Lower lobe of right lung (tissue), 2 donors: ENCODE results near the gene GUCY2D. TPM values are rescaled to one million over a fixed set of nuclear protein-coding genes. Genes with fewer than 3 reads are reported as not detected.
A peak's percentile ranks its signal among the peaks of the same experiment; 100 is the strongest.
"Not testable (repeated sequence)": the region's sequence is repeated elsewhere in the genome, so short reads cannot be mapped to it uniquely, and the experiment has no call there.

Source experiments
- ATAC-seq, 2 donors: fragments of 200-7000 bp; cut with Tn5 transposase; one replicate each; pipeline ENCODE4 v1.9.1; 2020 to 2022; ENCODE audit warnings: mild to moderate bottlenecking in 2 of 2, moderate library complexity in 2 of 2
- DNase-seq: peaks from one replicate; pipeline ENCODE4 v3.0.0-alpha.2; 2020
- H3K27ac ChIP-seq: fragments of 200-600 bp; one replicate; pipeline ENCODE4 v1.8.0; 2022
- H3K27me3 ChIP-seq: fragments of 200-600 bp; one replicate; pipeline ENCODE4 v1.8.0; 2022; ENCODE audit warnings: low read depth
- H3K36me3 ChIP-seq: fragments of 200-600 bp; one replicate; pipeline ENCODE4 v1.8.0; 2022; ENCODE audit warnings: mild to moderate bottlenecking
- H3K4me1 ChIP-seq: fragments of 200-600 bp; one replicate; pipeline ENCODE4 v1.8.0; 2022
- H3K4me3 ChIP-seq: fragments of 200-600 bp; one replicate; pipeline ENCODE4 v1.8.0; 2022; ENCODE audit warnings: mild to moderate bottlenecking
- H3K9me3 ChIP-seq: fragments of 200-600 bp; one replicate; pipeline ENCODE4 v1.8.0; 2022
- intact Hi-C: fragments of 100-400 bp; cut with DNase I; formaldehyde crosslinking; loops from one replicate; pipeline ENCODE4 v1.11.0; 2022
- long read RNA-seq: library from polyadenylated mRNA; unstranded; transcript quantifications from one replicate; pipeline ENCODE4 v2.0.0, GENCODE V29; 2021
- total RNA-seq: library from RNA; stranded (reverse); fragmentation: NEBNext Ultra II Directional; extraction: Animal tissue kit (Norgen Biotek cat#: 25700); gene quantifications from one replicate; pipeline ENCODE4 v1.2.1, GENCODE V29; 2021
- TF ChIP-seq, protein P1 (sequence below): fragments of 200-600 bp; IDR thresholded peaks from one replicate; pipeline ENCODE4 v1.8.0; 2022; ENCODE audit warnings: antibody characterized with exemption, mild to moderate bottlenecking
- donor health status: DM: no; HTN: yes; CAD: no; lungs with severe emphysema.

Gene GUCY2D
- total RNA-seq: 3.1 TPM
- long read RNA-seq, partial matches to known transcripts: 0 of 2 reads
- long read RNA-seq, other reads (novel, unspliced or antisense): 2 of 2 reads

DNA sequence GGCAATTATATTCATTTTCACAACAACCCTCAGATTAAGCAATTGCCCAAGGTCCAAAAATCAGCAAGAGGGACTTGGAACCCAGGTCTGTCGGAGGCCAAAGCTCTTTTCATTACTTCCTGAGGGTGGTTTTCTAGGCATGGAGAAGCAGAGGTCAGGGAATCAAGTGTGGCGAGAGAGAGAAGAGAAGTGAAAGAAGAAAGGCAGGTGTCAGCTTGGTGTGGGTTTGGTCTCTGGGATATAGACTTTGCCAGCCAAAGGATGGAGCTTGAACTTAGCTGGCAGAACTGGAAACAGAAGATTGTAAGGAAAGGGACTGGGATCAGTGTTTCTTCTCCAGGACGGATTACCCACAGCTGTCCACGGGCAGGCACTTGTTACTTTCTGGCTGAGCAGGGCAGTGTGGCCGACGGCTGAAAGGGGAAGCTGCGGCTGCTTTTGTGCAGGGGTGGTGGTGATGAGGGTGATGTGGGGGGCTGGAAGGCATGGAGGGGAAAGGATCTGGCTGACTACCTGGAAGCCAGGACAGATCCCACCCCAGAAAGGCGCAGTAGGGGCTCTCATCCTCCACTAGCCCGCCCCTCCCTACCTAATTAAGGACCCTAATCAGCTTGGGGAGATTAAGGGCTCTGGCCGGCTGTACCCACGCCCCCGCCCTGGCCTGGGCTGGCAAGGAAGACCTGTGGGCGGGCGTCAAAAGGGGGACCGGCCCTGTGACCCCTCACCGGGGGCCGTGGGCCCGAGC is at the start of gene GUCY2D:
GUCY2D (plus strand) TSS at position 640 of the 745 bp plus-strand sequence. CDS start 433 bp downstream, outside the sequence.
- Histone ChIP-seq H3K9me3 (no peaks in the 10 kb centered on the region), H3K27ac (no peak within 1 kb of the TSS), H3K36me3 (no peaks in the 10 kb centered on the region), H3K27me3 (peaks cover 50% of the 10 kb centered on the region), H3K4me1 (peaks cover 18% of the 10 kb centered on the region), H3K4me3 (peak within 1 kb of the TSS; percentile 26)
- ATAC-seq (peak; percentile 42 to 47), DNase-seq (no peak)
- intact Hi-C loops: no loop called here
- TF ChIP-seq, protein P1, sequence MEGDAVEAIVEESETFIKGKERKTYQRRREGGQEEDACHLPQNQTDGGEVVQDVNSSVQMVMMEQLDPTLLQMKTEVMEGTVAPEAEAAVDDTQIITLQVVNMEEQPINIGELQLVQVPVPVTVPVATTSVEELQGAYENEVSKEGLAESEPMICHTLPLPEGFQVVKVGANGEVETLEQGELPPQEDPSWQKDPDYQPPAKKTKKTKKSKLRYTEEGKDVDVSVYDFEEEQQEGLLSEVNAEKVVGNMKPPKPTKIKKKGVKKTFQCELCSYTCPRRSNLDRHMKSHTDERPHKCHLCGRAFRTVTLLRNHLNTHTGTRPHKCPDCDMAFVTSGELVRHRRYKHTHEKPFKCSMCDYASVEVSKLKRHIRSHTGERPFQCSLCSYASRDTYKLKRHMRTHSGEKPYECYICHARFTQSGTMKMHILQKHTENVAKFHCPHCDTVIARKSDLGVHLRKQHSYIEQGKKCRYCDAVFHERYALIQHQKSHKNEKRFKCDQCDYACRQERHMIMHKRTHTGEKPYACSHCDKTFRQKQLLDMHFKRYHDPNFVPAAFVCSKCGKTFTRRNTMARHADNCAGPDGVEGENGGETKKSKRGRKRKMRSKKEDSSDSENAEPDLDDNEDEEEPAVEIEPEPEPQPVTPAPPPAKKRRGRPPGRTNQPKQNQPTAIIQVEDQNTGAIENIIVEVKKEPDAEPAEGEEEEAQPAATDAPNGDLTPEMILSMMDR: no peak

DNA sequence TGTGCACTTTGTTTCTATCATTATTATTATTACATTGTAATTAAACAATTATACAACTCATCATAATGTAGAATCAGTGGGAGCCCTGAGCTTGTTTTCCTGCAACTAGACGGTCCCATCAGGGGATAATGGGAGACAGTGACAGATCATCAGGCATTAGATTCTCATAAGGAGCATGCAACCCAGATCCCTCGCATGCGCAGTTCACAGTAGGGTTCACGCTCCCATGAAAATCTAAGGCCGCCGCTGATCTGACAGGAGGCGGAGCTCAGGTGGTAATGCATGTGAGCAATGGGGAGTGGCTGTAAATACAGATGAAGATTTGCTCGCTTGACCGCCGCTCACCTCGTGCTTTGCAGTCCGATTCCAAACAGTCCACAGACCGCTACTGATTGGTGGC is 49.1 kb upstream of the GUCY2D start:
- H3K9me3 ChIP-seq, H3K27ac ChIP-seq, ATAC-seq, DNase-seq, H3K27me3 ChIP-seq, H3K4me1 ChIP-seq, intact Hi-C loops: not testable (repeated sequence)
- Histone ChIP-seq H3K4me3 (peak overlapping the region; percentile 40), H3K36me3 (peaks cover 18% of the 10 kb centered on the region)

DNA sequence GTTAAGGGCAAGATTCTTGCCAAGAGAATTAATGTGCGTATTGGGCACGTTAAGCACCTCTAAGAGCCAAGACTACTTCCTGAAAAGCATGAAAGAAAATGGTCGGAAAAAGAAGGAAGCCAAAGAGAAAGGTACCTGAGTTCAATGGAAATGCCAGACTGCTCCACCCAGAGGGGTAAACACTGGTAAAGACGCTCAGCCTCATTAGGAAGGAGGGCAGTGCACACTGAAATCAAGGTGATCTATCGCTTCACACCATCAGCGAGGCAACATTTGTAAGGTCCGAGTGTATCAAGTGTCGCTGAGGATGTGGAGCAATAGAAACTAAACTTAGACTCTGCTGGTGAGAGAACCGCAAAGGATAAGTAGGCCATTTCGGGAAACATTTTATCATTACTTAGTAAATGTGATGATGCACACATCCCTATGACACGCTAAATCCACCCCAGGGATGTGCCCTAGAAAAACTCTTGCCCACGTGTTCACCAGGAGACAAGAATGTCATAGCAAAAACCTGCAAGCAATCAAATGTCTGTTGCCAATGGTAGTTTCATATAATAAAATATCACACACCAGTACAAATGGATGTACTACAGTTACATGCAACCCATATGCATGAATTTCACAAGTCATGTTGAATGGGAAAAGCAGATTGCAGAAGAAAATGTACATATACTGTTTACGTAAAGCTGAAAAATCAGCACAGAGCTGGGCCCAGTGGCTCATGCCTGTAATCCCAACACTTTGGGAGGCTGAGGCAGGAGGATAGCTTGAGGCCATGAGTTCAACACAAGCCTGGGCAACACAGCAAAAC is 46.8 kb upstream of the GUCY2D start:
- H3K4me1 ChIP-seq: no peaks in the 10 kb centered on the region
- H3K27me3 ChIP-seq: no peaks in the 10 kb centered on the region
- H3K4me3 ChIP-seq: no peak overlapping the region
- peak overlapping the region; percentile 47 for H3K27ac ChIP-seq
- no peaks in the 10 kb centered on the region for H3K36me3 ChIP-seq
- intact Hi-C loops: no loop called here
- no peaks in the 10 kb centered on the region for H3K9me3 ChIP-seq
- TF ChIP-seq, protein P1: no peak
- ATAC-seq (peak; percentile 4 to 58), DNase-seq (no peak)

DNA sequence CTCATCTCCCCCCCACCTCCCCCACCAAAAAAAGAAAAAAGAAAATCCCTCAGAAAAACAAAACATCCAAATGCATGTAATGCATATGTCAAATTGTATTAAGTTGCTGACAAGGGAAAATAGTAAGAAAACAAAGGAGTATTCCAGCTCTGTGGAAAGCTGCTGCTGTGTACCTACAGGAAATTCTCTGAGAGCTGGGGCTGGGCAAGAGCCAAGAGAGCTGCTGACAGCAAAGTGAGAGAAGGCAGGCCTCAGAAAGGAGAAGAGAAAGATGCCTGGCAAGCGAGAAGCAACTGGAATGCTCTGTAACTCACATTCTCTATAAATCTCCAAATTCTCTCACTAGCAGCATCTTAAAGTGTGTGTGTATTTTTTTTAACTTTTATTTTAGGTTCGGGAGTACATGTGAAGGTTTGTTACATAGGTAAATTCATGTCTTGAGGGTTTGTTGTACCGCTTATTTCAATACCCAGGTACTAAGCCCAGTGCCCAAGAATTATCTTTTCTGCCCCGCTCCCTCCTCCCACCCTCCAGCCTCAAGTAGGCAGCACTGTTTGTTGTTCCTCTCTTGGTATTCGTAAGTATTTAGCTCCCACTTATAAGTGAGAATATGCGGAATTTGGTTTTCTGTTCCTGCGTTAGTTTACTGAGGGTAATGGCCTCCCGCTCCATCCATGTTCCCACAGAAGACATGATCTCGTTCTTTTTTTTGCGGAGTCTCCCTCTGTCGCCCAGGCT is 46.0 kb upstream of the GUCY2D start:
- DNase-seq (peak; percentile 67), ATAC-seq (peak; percentile 80 to 86)
- Histone ChIP-seq H3K27ac (peak overlapping the region; percentile 47), H3K4me1 (no peaks in the 10 kb centered on the region), H3K9me3 (no peaks in the 10 kb centered on the region), H3K27me3 (no peaks in the 10 kb centered on the region), H3K4me3 (no peak overlapping the region), H3K36me3 (no peaks in the 10 kb centered on the region)
- TF ChIP-seq, protein P1: no peak
- intact Hi-C loops: no loop called here

DNA sequence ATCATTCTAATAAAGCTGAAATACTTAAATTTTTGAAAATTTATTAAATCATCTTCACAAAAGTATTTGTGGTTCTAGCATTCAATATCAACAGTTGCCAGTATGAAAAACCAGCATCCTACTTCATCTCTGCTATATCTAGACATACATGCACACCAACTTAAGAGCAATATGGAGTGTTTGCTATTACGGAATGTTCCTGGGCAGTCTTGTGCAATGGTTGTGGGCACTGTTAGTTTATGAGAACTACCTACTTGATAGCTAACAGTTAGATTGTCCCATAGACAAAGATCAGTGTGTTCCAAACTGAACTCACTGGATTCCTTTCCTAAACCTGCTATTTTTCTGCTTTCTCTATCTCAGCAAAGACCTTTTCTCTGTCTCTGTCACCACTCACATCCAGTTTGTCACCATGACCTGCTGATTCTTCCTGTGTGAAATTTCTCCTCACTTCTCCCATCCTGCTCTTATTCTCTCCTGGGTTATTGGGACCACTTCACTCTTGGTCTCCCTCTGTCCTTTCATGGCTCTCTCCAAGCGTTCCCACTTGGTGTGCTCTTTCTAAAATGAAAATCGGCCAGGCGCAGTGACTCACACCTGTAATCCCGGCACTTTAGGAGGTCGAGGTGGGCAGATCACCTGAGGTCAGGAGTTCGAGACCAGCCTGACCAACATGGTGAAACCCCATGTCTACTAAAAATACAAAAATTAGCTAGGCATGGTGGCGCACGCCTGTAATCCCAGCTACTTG is 42.7 kb upstream of the GUCY2D start:
- ATAC-seq (peak; percentile 85 to 87), DNase-seq (no peak)
- peak overlapping the region; percentile 77 for H3K27ac ChIP-seq
- H3K4me3 ChIP-seq: no peak overlapping the region
- no peaks in the 10 kb centered on the region for H3K36me3 ChIP-seq
- TF ChIP-seq, protein P1: no peak
- no peaks in the 10 kb centered on the region for H3K9me3 ChIP-seq
- no peaks in the 10 kb centered on the region for H3K27me3 ChIP-seq
- H3K4me1 ChIP-seq: no peaks in the 10 kb centered on the region
- intact Hi-C loops: no loop called here
